Neural crest cell (in vitro differentiated cells): ENCODE results near the gene RAB38. TPM values are rescaled to one million over a fixed set of nuclear protein-coding genes. Genes with fewer than 3 reads are reported as not detected.

Experiments used
- DNase-seq: peaks from one replicate; pipeline ENCODE4 v3.0.0; 2021; ENCODE audit warnings: low read depth, mixed read lengths, low spot score
- H3K27ac Mint-ChIP-seq: one replicate; pipeline ENCODE4 v1.8.0; 2021; ENCODE audit warnings: mild to moderate bottlenecking, mixed read lengths; ENCODE audit not compliant: unreplicated experiment
- H3K27me3 Mint-ChIP-seq: 2 replicates; pipeline ENCODE4 v1.8.0; 2021; ENCODE audit warnings: low read depth, mild to moderate bottlenecking, mixed read lengths
- H3K36me3 Mint-ChIP-seq: 2 replicates; pipeline ENCODE4 v1.8.0; 2021; ENCODE audit warnings: low read depth, mild to moderate bottlenecking, mixed read lengths
- H3K4me1 Mint-ChIP-seq: 2 replicates; pipeline ENCODE4 v1.8.0; 2021; ENCODE audit warnings: mixed read lengths
- H3K4me3 Mint-ChIP-seq: one replicate; pipeline ENCODE4 v1.8.0; 2021; ENCODE audit warnings: mild to moderate bottlenecking, mixed read lengths
- H3K9me3 Mint-ChIP-seq: 2 replicates; pipeline ENCODE4 v1.8.0; 2021; ENCODE audit warnings: mixed read lengths
- CTCF ChIP-seq: fragments of 200-600 bp; sonication (generic); conservative IDR thresholded peaks from 2 replicates; pipeline ENCODE4 v1.5.0; 2021; ENCODE audit warnings: antibody characterized with exemption, mild to moderate bottlenecking
- total RNA-seq: library from RNA; stranded (reverse); gene quantifications from 2 replicates; pipeline ENCODE4 v1.2.1, GENCODE V29; 2021

The RAB38 gene
- total RNA-seq, 1 donor from 2014 or later = 3.6 TPM

GRCh38 chr11:88151709-88152265, 23.5 kb downstream of the RAB38 start:
- no peak for DNase-seq
- H3K27me3 Mint-ChIP-seq = no peaks in the 10 kb centered on the region
- no peak for TF ChIP-seq CTCF
- H3K4me1 Mint-ChIP-seq = peaks cover 6% of the 10 kb centered on the region
- H3K36me3 Mint-ChIP-seq = peaks cover 6% of the 10 kb centered on the region
- no peak overlapping the region for H3K4me3 Mint-ChIP-seq
- H3K27ac Mint-ChIP-seq = no peak overlapping the region
- peaks cover 9% of the 10 kb centered on the region for H3K9me3 Mint-ChIP-seq

GRCh38 chr11:88146106-88146505, 29.1 kb downstream of the RAB38 start:
- Mint-ChIP-seq H3K4me3 (no peak overlapping the region), H3K4me1 (no peaks in the 10 kb centered on the region), H3K27me3 (no peaks in the 10 kb centered on the region), H3K27ac (no peak overlapping the region), H3K9me3 (no peaks in the 10 kb centered on the region), H3K36me3 (no peaks in the 10 kb centered on the region)
- no peak for TF ChIP-seq CTCF
- no peak for DNase-seq

GRCh38 chr11:88139865-88140264, 35.4 kb downstream of the RAB38 start:
- Mint-ChIP-seq H3K4me3 (no peak overlapping the region), H3K9me3 (no peaks in the 10 kb centered on the region), H3K4me1 (peaks cover 11% of the 10 kb centered on the region), H3K36me3 (no peaks in the 10 kb centered on the region), H3K27me3 (no peaks in the 10 kb centered on the region), H3K27ac (no peak overlapping the region)
- DNase-seq = no peak
- TF ChIP-seq CTCF = no peak

GRCh38 chr11:88131764-88132470, 43.3 kb downstream of the RAB38 start:
- H3K27me3 Mint-ChIP-seq = no peaks in the 10 kb centered on the region
- H3K36me3 Mint-ChIP-seq = peaks cover 4% of the 10 kb centered on the region
- no peak for DNase-seq
- H3K9me3 Mint-ChIP-seq = no peaks in the 10 kb centered on the region
- H3K4me1 Mint-ChIP-seq = peaks cover 6% of the 10 kb centered on the region
- TF ChIP-seq CTCF = no peak
- no peak overlapping the region for H3K4me3 Mint-ChIP-seq
- no peak overlapping the region for H3K27ac Mint-ChIP-seq

GRCh38 chr11:88122956-88123355, 52.3 kb downstream of the RAB38 start:
- no peaks in the 10 kb centered on the region for H3K27me3 Mint-ChIP-seq
- no peaks in the 10 kb centered on the region for H3K9me3 Mint-ChIP-seq
- H3K27ac Mint-ChIP-seq = no peak overlapping the region
- peaks cover 4% of the 10 kb centered on the region for H3K4me1 Mint-ChIP-seq
- no peak for TF ChIP-seq CTCF
- DNase-seq = no peak
- H3K4me3 Mint-ChIP-seq = no peak overlapping the region
- H3K36me3 Mint-ChIP-seq = no peaks in the 10 kb centered on the region
